ENCODE measurements around the gene MRFAP1L1. TPM values are rescaled to one million over a fixed set of nuclear protein-coding genes. Genes with fewer than 3 reads are reported as not detected.
A peak's percentile ranks its signal among the peaks of the same experiment; 100 is the strongest.
"Not testable (repeated sequence)": the region's sequence is repeated elsewhere in the genome, so short reads cannot be mapped to it uniquely, and the experiment has no call there.

MRFAP1L1 gene
- total RNA-seq, 1 donor from 2014 or later, result 35.2 TPM

GRCh38 chr4:6734165-6734786 lies 24.6 kb upstream of the MRFAP1L1 start:
- no peak for DNase-seq (ENCODE audit: low read depth in 2 of 2)

- DNase-seq (ENCODE audit: low read depth in 2 of 2), result no peak
Measured at GRCh38 chr4:6733358-6734164, 23.9 kb upstream of the MRFAP1L1 start.

GRCh38 chr4:6732441-6733357 lies 23.0 kb upstream of the MRFAP1L1 start:
- DNase-seq (ENCODE audit: low read depth in 2 of 2), result peak in 1 of 2 donors; percentile 65

GRCh38 chr4:6731780-6732179 lies 22.1 kb upstream of the MRFAP1L1 start:
- DNase-seq (ENCODE audit: low read depth in 2 of 2), result no peak

GRCh38 chr4:6731318-6731675 lies 21.6 kb upstream of the MRFAP1L1 start:
- DNase-seq (ENCODE audit: low read depth in 2 of 2), result no peak

- no peak for DNase-seq (ENCODE audit: low read depth in 2 of 2)
Measured at GRCh38 chr4:6730603-6731317, 21.1 kb upstream of the MRFAP1L1 start.

- DNase-seq (ENCODE audit: low read depth in 2 of 2), result no peak
Measured at GRCh38 chr4:6728320-6729029, 18.8 kb upstream of the MRFAP1L1 start.

- DNase-seq (ENCODE audit: low read depth in 2 of 2), result no peak
Measured at GRCh38 chr4:6727943-6728250, 18.2 kb upstream of the MRFAP1L1 start.

GRCh38 chr4:6727081-6727942 lies 17.6 kb upstream of the MRFAP1L1 start:
- no peak for DNase-seq (ENCODE audit: low read depth in 2 of 2)

- not testable (repeated sequence) for DNase-seq (ENCODE audit: low read depth in 2 of 2)
Measured at GRCh38 chr4:6725427-6725961, 15.8 kb upstream of the MRFAP1L1 start.

- DNase-seq (ENCODE audit: low read depth in 2 of 2), result no peak
Measured at GRCh38 chr4:6724421-6725111, 14.9 kb upstream of the MRFAP1L1 start.

GRCh38 chr4:6723851-6724250 lies 14.2 kb upstream of the MRFAP1L1 start:
- no peak for DNase-seq (ENCODE audit: low read depth in 2 of 2)

- no peak for DNase-seq (ENCODE audit: low read depth in 2 of 2)
Measured at GRCh38 chr4:6722891-6723290, 13.2 kb upstream of the MRFAP1L1 start.

GRCh38 chr4:6721121-6721520 lies 11.5 kb upstream of the MRFAP1L1 start:
- no peak for DNase-seq (ENCODE audit: low read depth in 2 of 2)

- peak; percentile 37 to 70 for DNase-seq (ENCODE audit: low read depth in 2 of 2)
Measured at GRCh38 chr4:6720202-6720699, 10.6 kb upstream of the MRFAP1L1 start.

GRCh38 chr4:6719611-6720179 lies 10.0 kb upstream of the MRFAP1L1 start:
- no peak for DNase-seq (ENCODE audit: low read depth in 2 of 2)

- no peak for DNase-seq (ENCODE audit: low read depth in 2 of 2)
Measured at GRCh38 chr4:6718932-6719610, 9.4 kb upstream of the MRFAP1L1 start.

All from dermis microvascular lymphatic vessel endothelial cell (primary cell).